Omental fat pad (tissue), 4 donors: Measurements from ENCODE around the gene NCAPD2. TPM values are rescaled to one million over a fixed set of nuclear protein-coding genes. Genes with fewer than 3 reads are reported as not detected.

ENCODE experiments used
- ATAC-seq: fragments of 150-250 bp; one replicate; pipeline ENCODE4 v1.9.1; 2016; ENCODE audit warnings: mild to moderate bottlenecking, moderate library complexity; ENCODE audit not compliant: low FRiP score
- DNase-seq: peaks from one replicate; pipeline ENCODE4 v3.0.0-alpha.2; 2019; ENCODE audit warnings: low spot score
- total RNA-seq, 4 donors: library from RNA; depleted of rRNA; stranded (reverse); fragments of >200 nt; gene quantifications; one replicate each; pipeline ENCODE4 v1.1.0, GENCODE V29; 2016
- TF ChIP-seq, protein P1 (sequence below), 3 donors: fragments of 450-650 bp; IDR thresholded peaks; one replicate each; pipeline ENCODE4 v1.5.1; 2016 to 2017; ENCODE audit warnings: antibody characterized with exemption in 3 of 3, mild to moderate bottlenecking in 3 of 3, moderate library complexity in 2 of 3

NCAPD2 gene
- total RNA-seq, 4 donors from 2014 or later, result 10.6 to 36.3 (median 20.7) TPM

DNA sequence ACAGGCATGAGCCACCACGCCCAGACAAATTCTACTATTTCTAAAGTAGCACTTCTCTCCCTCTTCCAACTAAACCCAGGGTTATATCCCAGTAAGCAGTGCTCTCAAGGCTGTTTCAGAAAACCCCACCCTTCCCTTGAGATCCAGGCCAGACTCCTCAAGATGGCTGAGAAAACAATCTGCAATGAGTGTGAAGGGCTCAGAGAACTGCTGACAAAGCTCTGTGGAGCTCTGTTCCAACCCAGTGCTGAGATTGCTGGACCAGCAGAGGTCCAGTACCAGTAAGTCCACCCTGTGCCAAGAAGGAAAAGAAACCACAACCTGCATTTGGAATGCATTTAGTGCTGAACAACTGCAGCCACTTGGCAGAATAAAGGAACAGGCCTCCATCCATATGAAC lies 65.6 kb downstream of the NCAPD2 start:
- TF ChIP-seq, protein P1, sequence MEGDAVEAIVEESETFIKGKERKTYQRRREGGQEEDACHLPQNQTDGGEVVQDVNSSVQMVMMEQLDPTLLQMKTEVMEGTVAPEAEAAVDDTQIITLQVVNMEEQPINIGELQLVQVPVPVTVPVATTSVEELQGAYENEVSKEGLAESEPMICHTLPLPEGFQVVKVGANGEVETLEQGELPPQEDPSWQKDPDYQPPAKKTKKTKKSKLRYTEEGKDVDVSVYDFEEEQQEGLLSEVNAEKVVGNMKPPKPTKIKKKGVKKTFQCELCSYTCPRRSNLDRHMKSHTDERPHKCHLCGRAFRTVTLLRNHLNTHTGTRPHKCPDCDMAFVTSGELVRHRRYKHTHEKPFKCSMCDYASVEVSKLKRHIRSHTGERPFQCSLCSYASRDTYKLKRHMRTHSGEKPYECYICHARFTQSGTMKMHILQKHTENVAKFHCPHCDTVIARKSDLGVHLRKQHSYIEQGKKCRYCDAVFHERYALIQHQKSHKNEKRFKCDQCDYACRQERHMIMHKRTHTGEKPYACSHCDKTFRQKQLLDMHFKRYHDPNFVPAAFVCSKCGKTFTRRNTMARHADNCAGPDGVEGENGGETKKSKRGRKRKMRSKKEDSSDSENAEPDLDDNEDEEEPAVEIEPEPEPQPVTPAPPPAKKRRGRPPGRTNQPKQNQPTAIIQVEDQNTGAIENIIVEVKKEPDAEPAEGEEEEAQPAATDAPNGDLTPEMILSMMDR (IDR thresholded peaks at IDR 0.05), result no peak
- DNase-seq (no peak), ATAC-seq (no peak)

DNA sequence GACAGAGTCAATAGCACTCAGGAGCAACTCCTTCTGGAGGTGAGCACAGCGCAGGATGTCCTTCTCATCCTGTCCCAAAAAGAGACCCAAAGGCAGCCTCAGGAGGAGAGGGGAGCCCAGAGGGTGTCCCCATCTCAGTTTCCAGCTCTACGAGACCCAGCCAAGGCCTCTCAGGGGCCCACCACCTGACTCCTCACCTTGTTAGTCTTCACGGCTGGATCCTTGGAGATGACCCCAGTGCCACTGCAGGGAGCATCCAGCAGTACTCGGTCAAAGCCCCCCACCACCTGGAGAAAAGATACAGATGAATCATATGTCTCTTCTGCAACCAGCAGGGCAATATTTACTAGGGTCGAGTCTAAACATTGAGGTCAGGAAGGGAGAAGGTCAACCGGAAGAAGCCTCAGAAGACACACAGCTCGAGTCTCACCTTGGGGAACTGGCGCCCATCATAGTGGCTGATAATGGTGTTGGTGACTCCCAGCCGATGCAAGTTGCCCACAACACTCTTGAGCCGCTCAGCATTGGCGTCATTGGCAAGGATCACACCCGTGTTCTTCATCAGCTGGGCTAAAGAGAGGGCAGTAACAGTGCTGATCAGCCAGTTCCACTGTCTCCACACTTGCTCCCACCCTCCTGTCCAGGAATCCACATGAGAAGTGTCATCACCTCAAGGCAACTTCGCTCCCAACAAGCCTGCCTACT lies 66.8 kb downstream of the NCAPD2 start:
- TF ChIP-seq, protein P1 (IDR thresholded peaks at IDR 0.05), result no peak
- DNase-seq (no peak), ATAC-seq (no peak)

DNA sequence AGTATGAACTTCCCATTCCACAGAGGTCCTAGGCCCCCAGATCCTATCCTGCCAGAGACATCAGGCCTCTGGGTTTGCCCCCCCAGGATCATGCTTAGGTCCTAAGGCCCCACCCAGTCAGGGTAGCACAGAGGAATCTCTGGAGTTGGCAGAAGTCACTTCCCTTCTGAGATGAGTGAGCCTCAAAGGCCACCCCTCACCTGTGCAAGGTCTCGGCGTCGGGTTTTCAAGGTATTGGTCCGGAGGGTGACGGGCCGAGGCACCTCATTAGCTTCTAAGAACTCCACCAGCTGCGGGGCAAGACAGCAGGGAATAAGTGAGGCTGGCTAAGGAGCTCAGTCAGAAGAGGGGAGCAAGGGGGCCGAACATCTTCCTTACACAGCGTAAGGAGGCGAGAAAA lies 69.0 kb downstream of the NCAPD2 start:
- ATAC-seq (no peak), DNase-seq (no peak)
- TF ChIP-seq, protein P1 (IDR thresholded peaks at IDR 0.05), result no peak

DNA sequence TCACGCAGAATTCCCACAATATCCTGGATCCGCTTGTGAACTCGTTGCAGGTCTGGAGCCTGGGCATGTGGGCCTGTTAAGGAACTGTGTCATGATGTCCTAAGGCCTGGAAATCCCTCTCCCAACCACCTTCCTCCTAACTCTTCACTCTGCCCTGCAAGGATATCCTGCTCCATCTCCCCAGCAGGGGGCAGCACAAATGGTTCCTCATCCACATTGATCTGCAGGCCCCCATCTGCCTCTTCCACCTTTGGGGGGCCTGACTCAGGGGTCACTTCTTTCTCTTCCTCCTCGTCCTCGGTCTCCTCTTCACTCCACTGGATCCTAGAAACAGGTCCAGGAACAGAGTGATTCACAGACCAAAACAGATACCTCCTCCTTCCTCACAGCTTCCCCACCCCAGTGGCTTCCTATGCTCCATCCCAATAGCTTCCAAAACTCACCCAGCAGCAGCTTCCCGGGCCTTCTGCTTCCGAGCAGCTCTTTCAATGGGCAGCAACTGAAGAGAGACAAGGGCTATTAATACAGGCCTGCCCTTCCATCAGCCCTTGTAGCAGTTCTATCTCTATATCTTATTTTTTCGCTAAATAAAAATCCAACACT lies 69.6 kb downstream of the NCAPD2 start:
- no peak for ATAC-seq
- DNase-seq, result peak; percentile 58
- TF ChIP-seq, protein P1 (IDR thresholded peaks at IDR 0.05), result no peak

DNA sequence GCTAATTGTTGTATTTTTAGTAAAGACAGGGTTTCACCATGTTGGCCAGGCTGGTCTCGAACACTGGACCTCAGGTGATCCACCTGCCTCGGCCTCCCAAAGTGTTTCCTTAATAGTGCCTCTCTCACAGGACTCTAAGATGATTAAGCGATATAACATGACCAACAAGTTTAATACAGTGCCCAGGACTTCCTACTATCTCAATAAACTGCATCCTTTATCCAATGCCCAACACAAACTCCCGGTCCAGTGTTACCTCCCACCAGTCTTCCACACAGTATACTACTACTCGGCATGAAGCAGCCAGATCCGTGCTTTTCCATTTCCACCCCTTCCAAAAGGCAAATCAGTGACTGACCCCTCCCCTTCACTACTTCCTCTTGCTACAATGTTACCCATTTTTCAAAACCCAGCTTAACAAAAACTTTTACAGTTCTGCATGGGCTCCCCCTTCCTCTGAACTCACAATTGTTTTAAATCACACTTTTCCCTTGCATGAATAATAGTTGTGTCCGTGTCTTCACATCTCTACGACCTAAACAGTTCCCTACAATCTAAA lies 73.3 kb downstream of the NCAPD2 start:
- DNase-seq (no peak), ATAC-seq (no peak)
- TF ChIP-seq, protein P1 (IDR thresholded peaks at IDR 0.05), result no peak

DNA sequence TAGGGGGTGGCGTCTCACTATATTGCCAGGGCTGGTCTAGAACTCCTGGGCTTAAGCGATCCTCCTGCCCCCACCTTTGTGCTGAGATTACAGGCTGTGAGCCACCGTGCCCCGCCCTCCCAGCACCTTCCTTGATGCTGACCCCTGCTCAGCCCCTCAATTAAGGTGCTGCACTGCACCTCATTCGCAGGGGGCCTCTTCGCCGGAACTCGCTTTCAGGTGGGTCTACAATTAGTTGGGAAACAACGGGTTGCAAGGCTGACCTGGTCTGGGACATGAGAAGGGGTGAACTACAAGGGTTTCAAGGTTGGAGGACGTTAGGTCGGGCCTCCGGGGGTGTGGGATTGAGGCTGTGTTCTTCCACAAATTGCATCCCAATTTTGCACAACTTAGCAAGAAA lies 75.4 kb downstream of the NCAPD2 start:
- ATAC-seq, result no peak
- no peak for DNase-seq
- TF ChIP-seq, protein P1 (IDR thresholded peaks at IDR 0.05), result no peak

DNA sequence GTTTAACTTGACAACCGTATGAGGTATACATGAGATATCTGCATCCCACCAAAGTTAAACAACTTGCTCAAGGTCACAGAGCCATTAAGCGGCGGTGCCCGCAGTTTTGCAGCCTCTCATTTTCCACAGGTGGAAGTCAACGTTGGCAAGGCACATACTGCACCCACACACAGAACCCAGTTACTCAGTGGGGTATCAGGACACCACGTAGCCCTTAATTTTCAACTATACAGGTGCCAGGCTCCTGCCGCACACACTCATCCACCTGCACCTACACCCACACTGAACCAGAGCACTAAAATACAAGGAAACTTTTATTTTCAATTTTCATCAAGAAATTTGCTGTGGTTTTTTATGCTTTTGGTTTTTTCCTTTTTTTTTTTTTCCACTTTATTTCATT lies 75.9 kb downstream of the NCAPD2 start:
- TF ChIP-seq, protein P1 (IDR thresholded peaks at IDR 0.05), result no peak
- no peak for DNase-seq
- no peak for ATAC-seq
